H9 (cell line): ENCODE measurements around the gene DOCK10. TPM values are rescaled to one million over a fixed set of nuclear protein-coding genes. Genes with fewer than 3 reads are reported as not detected.

Source experiments
- DNase-seq: peaks from one replicate; pipeline ENCODE4 v3.0.0-alpha.2; 2017
- H2AFZ ChIP-seq: one replicate; pipeline ENCODE4 v1.6.1; 2013; ENCODE audit warnings: mild to moderate bottlenecking, low read length, control low read depth, moderate library complexity
- H2AK5ac ChIP-seq: 2 replicates; pipeline ENCODE4 v1.6.1; 2013; ENCODE audit warnings: low read length, control low read depth, mixed read lengths; ENCODE audit not compliant: insufficient read length
- H2BK120ac ChIP-seq: one replicate; pipeline ENCODE4 v1.6.1; 2013; ENCODE audit warnings: low read depth, mild to moderate bottlenecking, low read length, control low read depth, inconsistent platforms; ENCODE audit not compliant: poor library complexity, severe bottlenecking
- H2BK12ac ChIP-seq: 2 replicates; pipeline ENCODE4 v1.6.1; 2013; ENCODE audit warnings: low read length, control low read depth, mixed read lengths, low read depth; ENCODE audit not compliant: insufficient read length
- H2BK15ac ChIP-seq: 2 replicates; pipeline ENCODE4 v1.6.1; 2013; ENCODE audit warnings: low read depth, low read length, control low read depth
- H2BK20ac ChIP-seq: one replicate; pipeline ENCODE4 v1.6.1; 2013; ENCODE audit warnings: low read depth, mild to moderate bottlenecking, low read length, control low read depth, inconsistent platforms; ENCODE audit not compliant: poor library complexity, severe bottlenecking
- H2BK5ac ChIP-seq: 2 replicates; pipeline ENCODE4 v1.6.1; 2013; ENCODE audit warnings: low read length, control low read depth, mixed read lengths; ENCODE audit not compliant: insufficient read length
- H3K14ac ChIP-seq: 2 replicates; pipeline ENCODE4 v1.6.1; 2013; ENCODE audit warnings: low read length, control low read depth; ENCODE audit not compliant: insufficient read depth
- H3K18ac ChIP-seq: 2 replicates; pipeline ENCODE4 v1.6.1; 2013; ENCODE audit warnings: low read depth, mild to moderate bottlenecking, mixed read lengths, low read length, control low read depth; ENCODE audit not compliant: insufficient read length
- H3K23ac ChIP-seq: 2 replicates; pipeline ENCODE4 v1.6.1; 2013; ENCODE audit warnings: low read length, control low read depth, mixed read lengths, low read depth; ENCODE audit not compliant: insufficient read length
- H3K23me2 ChIP-seq: 2 replicates; pipeline ENCODE4 v1.6.1; 2013; ENCODE audit warnings: low read depth, mild to moderate bottlenecking, mixed read lengths, low read length, control low read depth; ENCODE audit not compliant: insufficient read length, poor library complexity, severe bottlenecking
- H3K27ac ChIP-seq: 2 replicates; pipeline ENCODE4 v1.5.1; 2013; ENCODE audit warnings: low read length, control low read depth, mixed read lengths, low read depth; ENCODE audit not compliant: insufficient read length
- H3K27me3 ChIP-seq: 2 replicates; pipeline ENCODE4 v1.6.1; 2013; ENCODE audit warnings: low read length, control low read depth, inconsistent platforms; ENCODE audit not compliant: insufficient read depth
- H3K4ac ChIP-seq: 2 replicates; pipeline ENCODE4 v1.6.1; 2013; ENCODE audit warnings: low read depth, mild to moderate bottlenecking, control low read depth, inconsistent platforms, low read length, moderate library complexity
- H3K4me1 ChIP-seq: 2 replicates; pipeline ENCODE4 v1.6.1; 2013; ENCODE audit warnings: low read length, control low read depth, inconsistent platforms; ENCODE audit not compliant: insufficient read depth
- H3K4me2 ChIP-seq: 2 replicates; pipeline ENCODE4 v1.6.1; 2013; ENCODE audit warnings: low read length, control low read depth, mixed read lengths; ENCODE audit not compliant: insufficient read length, insufficient read depth
- H3K56ac ChIP-seq: 2 replicates; pipeline ENCODE4 v1.6.1; 2013; ENCODE audit warnings: low read depth, mild to moderate bottlenecking, mixed read lengths, low read length, control low read depth; ENCODE audit not compliant: insufficient read length
- H3K79me1 ChIP-seq: 2 replicates; pipeline ENCODE4 v1.6.1; 2013; ENCODE audit warnings: low read depth, mild to moderate bottlenecking, moderate library complexity, low read length, control low read depth, inconsistent platforms; ENCODE audit not compliant: insufficient read depth, poor library complexity, severe bottlenecking
- H3K79me2 ChIP-seq: 2 replicates; pipeline ENCODE4 v1.6.1; 2013; ENCODE audit warnings: low read length, control low read depth, inconsistent platforms; ENCODE audit not compliant: insufficient read depth
- H3K9ac ChIP-seq: 2 replicates; pipeline ENCODE4 v1.6.1; 2013; ENCODE audit warnings: low read length, control low read depth, mixed read lengths; ENCODE audit not compliant: insufficient read length; ENCODE audit errors: extremely low read depth
- H3K9me3 ChIP-seq: one replicate; pipeline ENCODE4 v1.6.1; 2013; ENCODE audit warnings: low read depth, low read length, inconsistent platforms; ENCODE audit not compliant: control insufficient read depth
- H3T11ph ChIP-seq: one replicate; pipeline ENCODE4 v1.6.1; 2013; ENCODE audit warnings: mild to moderate bottlenecking, low read length, control low read depth, inconsistent platforms
- H4K20me1 ChIP-seq: one replicate; pipeline ENCODE4 v1.6.1; 2013; ENCODE audit not compliant: control insufficient read depth, insufficient read length, insufficient read depth
- H4K5ac ChIP-seq: 2 replicates; pipeline ENCODE4 v1.6.1; 2013; ENCODE audit warnings: low read depth, mild to moderate bottlenecking, mixed read lengths, low read length, control low read depth; ENCODE audit not compliant: insufficient read length
- H4K8ac ChIP-seq: replicated peaks from 2 replicates; pipeline ENCODE4 v1.6.1; 2013; ENCODE audit warnings: low read length, control low read depth, mixed read lengths, low read depth; ENCODE audit not compliant: insufficient read length
- H4K91ac ChIP-seq: 2 replicates; pipeline ENCODE4 v1.6.1; 2013; ENCODE audit warnings: low read depth, mild to moderate bottlenecking, moderate library complexity, mixed read lengths, low read length, control low read depth; ENCODE audit not compliant: insufficient read length
- H3K27ac Mint-ChIP-seq, 3 experiments: 2 replicates in 2 of 3; 3 replicates in 1 of 3; pipeline ENCODE4 v1.8.0; 2020 to 2021; ENCODE audit warnings: mixed read lengths in 3 of 3, mild to moderate bottlenecking in 1 of 3, moderate library complexity in 1 of 3
- H3K27me3 Mint-ChIP-seq: 2 replicates; pipeline ENCODE4 v1.8.0; 2021; ENCODE audit warnings: low read depth, mild to moderate bottlenecking, moderate library complexity, mixed read lengths
- H3K36me3 Mint-ChIP-seq, 3 experiments: 2 replicates in 2 of 3; 3 replicates in 1 of 3; pipeline ENCODE4 v1.8.0; 2020 to 2021; ENCODE audit warnings: low read depth in 3 of 3, mixed read lengths in 3 of 3; ENCODE audit not compliant: insufficient read depth in 1 of 3
- H3K4me1 Mint-ChIP-seq, 2 experiments: 2 replicates each; pipeline ENCODE4 v1.8.0; 2020; ENCODE audit warnings: mixed read lengths in 2 of 2
- H3K4me3 Mint-ChIP-seq, 2 experiments: 2 replicates in 1 of 2; 3 replicates in 1 of 2; pipeline ENCODE4 v1.8.0; 2020 to 2021; ENCODE audit warnings: mild to moderate bottlenecking in 2 of 2, mixed read lengths in 2 of 2, moderate library complexity in 1 of 2
- H3K9me3 Mint-ChIP-seq, 2 experiments: 2 replicates in 1 of 2; 3 replicates in 1 of 2; pipeline ENCODE4 v1.8.0; 2020; ENCODE audit warnings: mild to moderate bottlenecking in 2 of 2, mixed read lengths in 2 of 2, moderate library complexity in 1 of 2
- CTCF ChIP-seq: fragments of 200-600 bp; sonication (generic); conservative IDR thresholded peaks from 3 replicates; pipeline ENCODE4 v1.8.0; 2021; ENCODE audit warnings: antibody characterized with exemption, mild to moderate bottlenecking
- WGBS: extraction: QIAGEN DNeasy Blood & Tissue Kit; methylation state at CpG from one replicate; pipeline ENCODE4 v1.1.7; 2013; ENCODE audit warnings: missing lambda C conversion rate, low lambda C conversion rate, mixed read lengths; ENCODE audit not compliant: insufficient read length; ENCODE audit errors: extremely low coverage; 5-methylcytosine and 5-hydroxymethylcytosine counted together
- total RNA-seq: library from RNA; stranded (reverse); gene quantifications from 2 replicates; pipeline ENCODE4 v1.2.1, GENCODE V29; 2021

The DOCK10 gene
- total RNA-seq, 1 experiment from 2014 or later: 0.79 TPM

GRCh38 chr2:224999321-224999720, 42.9 kb downstream of the DOCK10 start:
- Histone ChIP-seq H2BK15ac (no peak overlapping the region), H3K4me2 (no peak overlapping the region), H3K56ac (no peak overlapping the region), H3K4ac (no peak overlapping the region), H3T11ph (no peak overlapping the region), H2AFZ (no peak overlapping the region), H3K23ac (no peak overlapping the region), H3K14ac (no peak overlapping the region), H3K9me3 (no peaks in the 10 kb centered on the region), H3K23me2 (no peaks in the 10 kb centered on the region), H4K8ac (no peak overlapping the region), H3K9ac (no peak overlapping the region), H2BK20ac (no peak overlapping the region), H3K79me1 (no peaks in the 10 kb centered on the region), H3K79me2 (no peaks in the 10 kb centered on the region), H4K91ac (no peak overlapping the region), H2BK5ac (no peak overlapping the region), H2AK5ac (no peak overlapping the region), H2BK120ac (no peak overlapping the region), H4K20me1 (no peaks in the 10 kb centered on the region), H3K4me1 (no peaks in the 10 kb centered on the region), H3K27me3 (no peaks in the 10 kb centered on the region), H4K5ac (no peak overlapping the region), H2BK12ac (no peak overlapping the region), H3K27ac (no peak overlapping the region), H3K18ac (no peak overlapping the region)
- DNase-seq: no peak
- Mint-ChIP-seq H3K9me3 (no peaks in the 10 kb centered on the region; a peak in 1 of 5 replicates), H3K27me3 (no peaks in the 10 kb centered on the region; the same call in 1 of the 2 replicates), H3K36me3 (no peaks in the 10 kb centered on the region), H3K4me1 (peaks cover 0 to 4% of the 10 kb centered on the region in 2 experiments; a peak in 2 of 4 replicates), H3K27ac (no peak overlapping the region), H3K4me3 (no peak overlapping the region)
- no peak for TF ChIP-seq CTCF
- no CpG with 5 or more reads among the region's 1 CpG for WGBS
